ENCODE measurements around the gene VWA8.
"Not testable (repeated sequence)": the region's sequence is repeated elsewhere in the genome, so short reads cannot be mapped to it uniquely, and the experiment has no call there.

VWA8 gene

DNA sequence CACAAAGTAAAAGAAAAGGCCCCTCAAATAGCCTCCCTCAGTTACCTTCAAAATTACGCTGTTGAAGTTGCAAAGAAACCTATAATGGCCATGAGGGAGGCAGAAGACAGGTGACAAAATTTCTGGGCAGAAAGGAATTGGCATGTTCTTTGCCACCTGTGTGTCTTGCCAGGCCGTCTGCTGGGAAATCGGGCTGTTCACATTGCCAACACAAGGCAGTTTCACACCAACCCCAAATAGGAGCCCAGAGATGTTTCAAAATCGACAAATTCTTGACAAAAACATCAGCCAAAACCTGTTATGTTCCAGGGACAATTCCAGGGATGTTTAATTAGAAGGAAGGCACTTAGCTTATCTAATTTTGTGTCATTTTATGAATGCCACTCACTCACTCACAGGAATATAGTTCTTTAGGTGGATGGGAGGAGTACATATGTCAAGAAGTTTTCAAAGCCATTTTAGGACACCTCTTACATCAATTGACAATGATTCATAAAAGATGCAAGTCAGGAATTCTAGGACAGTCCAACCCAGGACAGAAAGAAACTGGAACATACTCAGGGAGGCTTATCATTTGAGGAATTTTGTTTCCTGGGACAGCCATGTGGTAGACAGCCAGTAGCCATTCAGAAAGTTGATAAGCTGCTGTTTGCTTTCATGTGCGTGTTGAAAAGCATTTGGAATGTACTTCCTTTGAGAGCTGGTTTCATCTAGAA lies 339.0 kb downstream of the VWA8 start:
- no peak overlapping the region for H3K4me2 ChIP-seq (ENCODE audit: low read depth, low read length)
- no peak overlapping the region for H3K27ac ChIP-seq (ENCODE audit: low read length)
- no peaks in the 10 kb centered on the region for H3K9me3 ChIP-seq (replicated peaks; ENCODE audit: insufficient read depth, low read length)
- no peaks in the 10 kb centered on the region for H3K4me1 ChIP-seq (ENCODE audit: low read length)
- H3K27me3 ChIP-seq (replicated peaks; ENCODE audit: insufficient read depth, low read length), result no peaks in the 10 kb centered on the region
- H3K9ac ChIP-seq (ENCODE audit: low read length), result no peak overlapping the region
- no peak overlapping the region for H3K4me3 ChIP-seq (ENCODE audit: low read length)
- no peaks in the 10 kb centered on the region for H3K9me2 ChIP-seq (replicated peaks; ENCODE audit: insufficient read depth, low read length)
- no peak overlapping the region for H2AFZ ChIP-seq (ENCODE audit: low read length)
- H3K36me3 ChIP-seq (replicated peaks; ENCODE audit: insufficient read depth, low read length), result no peaks in the 10 kb centered on the region
- no peaks in the 10 kb centered on the region for H4K20me1 ChIP-seq (ENCODE audit: insufficient read depth, low read length)
- no peaks in the 10 kb centered on the region for H3K79me2 ChIP-seq (ENCODE audit: low read length)
- TF ChIP-seq, protein P1, sequence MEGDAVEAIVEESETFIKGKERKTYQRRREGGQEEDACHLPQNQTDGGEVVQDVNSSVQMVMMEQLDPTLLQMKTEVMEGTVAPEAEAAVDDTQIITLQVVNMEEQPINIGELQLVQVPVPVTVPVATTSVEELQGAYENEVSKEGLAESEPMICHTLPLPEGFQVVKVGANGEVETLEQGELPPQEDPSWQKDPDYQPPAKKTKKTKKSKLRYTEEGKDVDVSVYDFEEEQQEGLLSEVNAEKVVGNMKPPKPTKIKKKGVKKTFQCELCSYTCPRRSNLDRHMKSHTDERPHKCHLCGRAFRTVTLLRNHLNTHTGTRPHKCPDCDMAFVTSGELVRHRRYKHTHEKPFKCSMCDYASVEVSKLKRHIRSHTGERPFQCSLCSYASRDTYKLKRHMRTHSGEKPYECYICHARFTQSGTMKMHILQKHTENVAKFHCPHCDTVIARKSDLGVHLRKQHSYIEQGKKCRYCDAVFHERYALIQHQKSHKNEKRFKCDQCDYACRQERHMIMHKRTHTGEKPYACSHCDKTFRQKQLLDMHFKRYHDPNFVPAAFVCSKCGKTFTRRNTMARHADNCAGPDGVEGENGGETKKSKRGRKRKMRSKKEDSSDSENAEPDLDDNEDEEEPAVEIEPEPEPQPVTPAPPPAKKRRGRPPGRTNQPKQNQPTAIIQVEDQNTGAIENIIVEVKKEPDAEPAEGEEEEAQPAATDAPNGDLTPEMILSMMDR (IDR thresholded peaks at IDR 0.05; ENCODE audit: low read length), result no peak
- TF ChIP-seq EZH2phosphoT487 (IDR thresholded peaks at IDR 0.05; ENCODE audit: low read length) (no peak), EZH2 (optimal IDR thresholded peaks at IDR 0.05; ENCODE audit: low read depth, low read length) (no peak)
- H3F3A ChIP-seq (ENCODE audit: insufficient read depth, low read length), result no peaks in the 10 kb centered on the region
- no peak for DNase-seq

DNA sequence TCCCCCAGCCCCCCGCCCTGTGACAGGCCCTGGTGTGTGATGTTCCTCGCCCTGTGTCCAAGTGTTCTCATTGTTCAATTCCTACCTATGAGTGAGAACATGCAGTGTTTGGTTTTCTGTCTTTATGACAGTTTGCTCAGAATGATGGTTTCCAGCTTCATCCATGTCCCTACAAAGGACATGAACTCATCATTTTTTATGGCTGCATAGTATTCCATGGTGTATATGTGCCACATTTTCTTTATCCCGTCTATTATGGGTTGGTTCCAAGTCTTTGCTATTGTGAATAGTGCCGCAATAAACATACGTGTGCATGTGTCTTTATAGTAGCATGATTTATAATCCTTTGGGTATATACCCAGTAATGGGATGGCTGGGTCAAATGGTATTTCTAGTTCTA lies 343.3 kb downstream of the VWA8 start:
- H3K9me2 ChIP-seq (replicated peaks; ENCODE audit: insufficient read depth, low read length); H3K4me2 ChIP-seq (ENCODE audit: low read depth, low read length); H3F3A ChIP-seq (ENCODE audit: insufficient read depth, low read length); DNase-seq; H3K27me3 ChIP-seq (replicated peaks; ENCODE audit: insufficient read depth, low read length); H3K4me1 ChIP-seq (ENCODE audit: low read length); H2AFZ ChIP-seq (ENCODE audit: low read length); H3K79me2 ChIP-seq (ENCODE audit: low read length); H3K4me3 ChIP-seq (ENCODE audit: low read length); H3K9me3 ChIP-seq (replicated peaks; ENCODE audit: insufficient read depth, low read length); H4K20me1 ChIP-seq (ENCODE audit: insufficient read depth, low read length); H3K9ac ChIP-seq (ENCODE audit: low read length); H3K27ac ChIP-seq (ENCODE audit: low read length); H3K36me3 ChIP-seq (replicated peaks; ENCODE audit: insufficient read depth, low read length): not testable (repeated sequence)

DNA sequence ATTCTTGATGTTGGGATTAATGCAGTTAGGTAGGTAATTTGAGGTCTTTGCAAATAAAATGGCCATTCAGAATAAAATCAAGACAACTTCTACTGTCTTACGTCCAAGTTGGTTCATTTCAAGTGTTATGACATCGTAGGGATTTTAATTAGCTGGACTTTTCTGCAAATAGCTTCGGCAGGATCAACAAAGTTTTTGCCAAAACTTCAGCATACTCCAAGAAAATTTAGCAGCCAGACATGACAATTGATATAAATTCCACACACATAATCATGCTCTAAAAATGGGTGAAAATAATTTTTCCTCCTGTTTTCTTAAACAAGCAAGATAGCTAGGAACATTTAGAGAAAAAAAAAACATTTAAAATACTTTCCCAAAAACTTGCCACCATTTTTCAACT lies 344.8 kb downstream of the VWA8 start:
- no peak overlapping the region for H2AFZ ChIP-seq (ENCODE audit: low read length)
- H3K9ac ChIP-seq (ENCODE audit: low read length), result no peak overlapping the region
- H3K79me2 ChIP-seq (ENCODE audit: low read length), result no peaks in the 10 kb centered on the region
- H3K4me2 ChIP-seq (ENCODE audit: low read depth, low read length), result no peak overlapping the region
- H4K20me1 ChIP-seq (ENCODE audit: insufficient read depth, low read length), result no peaks in the 10 kb centered on the region
- no peak overlapping the region for H3K4me3 ChIP-seq (ENCODE audit: low read length)
- H3F3A ChIP-seq (ENCODE audit: insufficient read depth, low read length), result no peaks in the 10 kb centered on the region
- H3K27ac ChIP-seq (ENCODE audit: low read length), result no peak overlapping the region
- TF ChIP-seq, protein P1 (IDR thresholded peaks at IDR 0.05; ENCODE audit: low read length), result no peak
- no peak for TF ChIP-seq EZH2 (optimal IDR thresholded peaks at IDR 0.05; ENCODE audit: low read depth, low read length)
- no peak for TF ChIP-seq EZH2phosphoT487 (IDR thresholded peaks at IDR 0.05; ENCODE audit: low read length)
- no peaks in the 10 kb centered on the region for H3K9me2 ChIP-seq (replicated peaks; ENCODE audit: insufficient read depth, low read length)
- no peaks in the 10 kb centered on the region for H3K36me3 ChIP-seq (replicated peaks; ENCODE audit: insufficient read depth, low read length)
- no peaks in the 10 kb centered on the region for H3K4me1 ChIP-seq (ENCODE audit: low read length)
- no peaks in the 10 kb centered on the region for H3K27me3 ChIP-seq (replicated peaks; ENCODE audit: insufficient read depth, low read length)
- no peak for DNase-seq
- H3K9me3 ChIP-seq (replicated peaks; ENCODE audit: insufficient read depth, low read length), result no peaks in the 10 kb centered on the region

DNA sequence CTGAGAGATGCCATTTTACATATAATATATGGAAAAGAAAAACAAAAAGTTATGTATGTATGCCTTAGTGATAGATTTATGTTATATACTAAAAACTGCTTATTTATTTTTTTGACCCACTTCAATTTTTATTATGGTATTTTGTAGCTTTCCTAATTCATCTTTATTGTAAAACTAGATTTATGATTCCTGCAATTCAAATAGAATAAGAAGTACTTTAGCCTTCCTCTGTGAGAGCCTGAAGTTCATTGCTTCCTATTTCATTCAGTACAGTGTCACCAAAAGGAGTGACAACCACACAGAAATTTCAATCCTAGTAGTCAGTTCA lies 345.4 kb downstream of the VWA8 start:
- H3K4me1 ChIP-seq (ENCODE audit: low read length), result no peaks in the 10 kb centered on the region
- H3K27ac ChIP-seq (ENCODE audit: low read length), result no peak overlapping the region
- H3K4me3 ChIP-seq (ENCODE audit: low read length), result no peak overlapping the region
- H3K9me2 ChIP-seq (replicated peaks; ENCODE audit: insufficient read depth, low read length), result no peaks in the 10 kb centered on the region
- H4K20me1 ChIP-seq (ENCODE audit: insufficient read depth, low read length), result no peaks in the 10 kb centered on the region
- H3K9ac ChIP-seq (ENCODE audit: low read length), result no peak overlapping the region
- no peak for DNase-seq
- H3F3A ChIP-seq (ENCODE audit: insufficient read depth, low read length), result no peaks in the 10 kb centered on the region
- H3K4me2 ChIP-seq (ENCODE audit: low read depth, low read length), result no peak overlapping the region
- TF ChIP-seq EZH2 (optimal IDR thresholded peaks at IDR 0.05; ENCODE audit: low read depth, low read length) (no peak), EZH2phosphoT487 (IDR thresholded peaks at IDR 0.05; ENCODE audit: low read length) (no peak)
- TF ChIP-seq, protein P1 (IDR thresholded peaks at IDR 0.05; ENCODE audit: low read length), result no peak
- H3K79me2 ChIP-seq (ENCODE audit: low read length), result no peaks in the 10 kb centered on the region
- no peaks in the 10 kb centered on the region for H3K9me3 ChIP-seq (replicated peaks; ENCODE audit: insufficient read depth, low read length)
- H3K36me3 ChIP-seq (replicated peaks; ENCODE audit: insufficient read depth, low read length), result no peaks in the 10 kb centered on the region
- no peaks in the 10 kb centered on the region for H3K27me3 ChIP-seq (replicated peaks; ENCODE audit: insufficient read depth, low read length)
- H2AFZ ChIP-seq (ENCODE audit: low read length), result no peak overlapping the region
